IMR-90 (cell line): ENCODE results near the gene PBX4. TPM values are rescaled to one million over a fixed set of nuclear protein-coding genes. Genes with fewer than 3 reads are reported as not detected.

Experiments used
- ATAC-seq: fragments of 200-7000 bp; cut with Tn5 transposase; 2 replicates; pipeline ENCODE4 v1.9.1; 2020; ENCODE audit warnings: low read depth, mild to moderate bottlenecking, moderate library complexity
- BruUV-seq: library from RNA; stranded (reverse); fragments of 400-500 nt; replicated peaks from 2 replicates; lab custom pipeline; 2021; lab: Mats Ljungman, UMichigan
- CTCF ChIA-PET: fragments of 300-600 bp; formaldehyde crosslinking; extraction: SDS; loops from one replicate; lab custom pipeline; 2021; ENCODE audit warnings: antibody characterized with exemption; lab: Yijun Ruan, JAX
- POLR2A ChIA-PET: fragments of 300-600 bp; sonication (Branson Sonifier 250); formaldehyde crosslinking; loops from one replicate; lab custom pipeline; 2022; ENCODE audit warnings: antibody characterized with exemption; ENCODE audit not compliant: unreplicated experiment; lab: Charles Lee
- DNase-seq: peaks from one replicate; pipeline ENCODE4 v3.0.0; 2013
- H2AFZ ChIP-seq: replicated peaks from 2 replicates; pipeline ENCODE3; 2013; ENCODE audit warnings: low read length, mild to moderate bottlenecking; ENCODE audit not compliant: poor library complexity
- H2AK5ac ChIP-seq: 2 replicates; pipeline ENCODE4 v1.6.1; 2013; ENCODE audit warnings: low read depth, low read length, inconsistent platforms
- H2AK9ac ChIP-seq: replicated peaks from 2 replicates; pipeline ENCODE3; 2013; ENCODE audit warnings: mild to moderate bottlenecking, low read depth, low read length, moderate library complexity; ENCODE audit not compliant: poor library complexity
- H2BK120ac ChIP-seq: 2 replicates; pipeline ENCODE4 v1.6.1; 2013; ENCODE audit warnings: low read depth, low read length, inconsistent platforms
- H2BK15ac ChIP-seq: 3 replicates; pipeline ENCODE4 v1.6.1; 2013; ENCODE audit warnings: low read depth, low read length, inconsistent platforms
- H2BK20ac ChIP-seq: 2 replicates; pipeline ENCODE4 v1.6.1; 2013; ENCODE audit warnings: low read depth, mild to moderate bottlenecking, inconsistent platforms, low read length, moderate library complexity
- H2BK5ac ChIP-seq: 2 replicates; pipeline ENCODE4 v1.6.1; 2013; ENCODE audit warnings: mild to moderate bottlenecking, low read depth, low read length, inconsistent platforms; ENCODE audit not compliant: poor library complexity, severe bottlenecking
- H3K14ac ChIP-seq: replicated peaks from 2 replicates; pipeline ENCODE4 v1.6.1; 2013; ENCODE audit warnings: low read depth, low read length, inconsistent platforms
- H3K18ac ChIP-seq: 2 replicates; pipeline ENCODE4 v1.6.1; 2013; ENCODE audit warnings: low read depth, low read length, control low read depth
- H3K23ac ChIP-seq: 2 replicates; pipeline ENCODE4 v1.6.1; 2013; ENCODE audit warnings: low read depth, low read length, inconsistent platforms
- H3K27ac ChIP-seq: 2 replicates; pipeline ENCODE4 v1.5.1; 2013; ENCODE audit warnings: mild to moderate bottlenecking, control low read depth, low read length; ENCODE audit not compliant: insufficient read depth
- H3K27me3 ChIP-seq: 2 replicates; pipeline ENCODE4 v1.6.1; 2013; ENCODE audit warnings: low read length; ENCODE audit not compliant: control insufficient read depth, insufficient read depth
- H3K36me3 ChIP-seq: 2 replicates; pipeline ENCODE4 v1.6.1; 2013; ENCODE audit warnings: low read length, mixed read lengths; ENCODE audit not compliant: control insufficient read depth, insufficient read depth
- H3K4ac ChIP-seq: 2 replicates; pipeline ENCODE4 v1.6.1; 2013; ENCODE audit warnings: low read depth, low read length, inconsistent platforms
- H3K4me1 ChIP-seq: 2 replicates; pipeline ENCODE4 v1.6.1; 2013; ENCODE audit warnings: low read length, mixed read lengths; ENCODE audit not compliant: control insufficient read depth, insufficient read depth
- H3K4me2 ChIP-seq: 2 replicates; pipeline ENCODE4 v1.6.1; 2013; ENCODE audit warnings: low read depth, mild to moderate bottlenecking, control low read depth, low read length, moderate library complexity
- H3K4me3 ChIP-seq: 2 replicates; pipeline ENCODE4 v1.5.1; 2013; ENCODE audit warnings: low read depth, mild to moderate bottlenecking, control low read depth, low read length, moderate library complexity; ENCODE audit not compliant: insufficient read depth
- H3K56ac ChIP-seq: 2 replicates; pipeline ENCODE4 v1.6.1; 2013; ENCODE audit warnings: low read length, inconsistent platforms; ENCODE audit not compliant: insufficient read depth; ENCODE audit errors: extremely low read depth
- H3K79me1 ChIP-seq, 2 experiments: 2 replicates each; pipeline ENCODE4 v1.6.1; 2013; ENCODE audit warnings: low read length in 2 of 2, inconsistent platforms in 1 of 2, low read depth in 1 of 2
- H3K9ac ChIP-seq: 2 replicates; pipeline ENCODE4 v1.6.1; 2013; ENCODE audit warnings: low read depth, low read length, control low read depth
- H3K9me1 ChIP-seq: 2 replicates; pipeline ENCODE4 v1.6.1; 2013; ENCODE audit warnings: low read length, inconsistent platforms; ENCODE audit not compliant: insufficient read depth
- H3K9me3 ChIP-seq: 2 replicates; pipeline ENCODE4 v1.6.1; 2013; ENCODE audit warnings: low read length; ENCODE audit not compliant: control insufficient read depth, insufficient read depth
- H4K20me1 ChIP-seq: 2 replicates; pipeline ENCODE4 v1.6.1; 2013; ENCODE audit warnings: low read length, inconsistent platforms; ENCODE audit not compliant: insufficient read depth
- H4K5ac ChIP-seq: 2 replicates; pipeline ENCODE4 v1.6.1; 2013; ENCODE audit warnings: mild to moderate bottlenecking, low read depth, low read length, control low read depth
- H4K8ac ChIP-seq, 2 experiments: 2 replicates each; pipeline ENCODE4 v1.6.1; 2013; ENCODE audit warnings: low read depth in 2 of 2, low read length in 2 of 2, control low read depth in 1 of 2, inconsistent platforms in 1 of 2
- H4K91ac ChIP-seq: 2 replicates; pipeline ENCODE4 v1.6.1; 2013; ENCODE audit warnings: low read depth, low read length, inconsistent platforms; ENCODE audit not compliant: insufficient read depth
- BHLHE40 ChIP-seq: fragments of 150-350 bp; IDR thresholded peaks from 2 replicates; pipeline ENCODE4 v1.6.1; 2016; ENCODE audit warnings: mild to moderate bottlenecking, low read depth, low read length
- CEBPB ChIP-seq: IDR thresholded peaks from 2 replicates; pipeline ENCODE4 v1.6.1; 2012; ENCODE audit warnings: low read depth, low read length, improper control_type of control experiment
- CHD1 ChIP-seq: IDR thresholded peaks from 2 replicates; pipeline ENCODE4 v1.6.1; 2012; ENCODE audit warnings: low read depth, low read length, improper control_type of control experiment
- CTCF ChIP-seq: conservative IDR thresholded peaks from 2 replicates; pipeline ENCODE4 v1.5.1; 2012; ENCODE audit warnings: mild to moderate bottlenecking, low read depth, low read length, improper control_type of control experiment
- FOS ChIP-seq: fragments of 150-350 bp; IDR thresholded peaks from 2 replicates; pipeline ENCODE4 v1.6.1; 2016; ENCODE audit warnings: low read depth, low read length
- MAFK ChIP-seq: IDR thresholded peaks from 2 replicates; pipeline ENCODE4 v1.6.1; 2012; ENCODE audit warnings: low read depth, low read length, improper control_type of control experiment
- MAZ ChIP-seq: IDR thresholded peaks from 2 replicates; pipeline ENCODE4 v1.6.1; 2012; ENCODE audit warnings: low read depth, mild to moderate bottlenecking, low read length, improper control_type of control experiment, moderate library complexity, borderline replicate concordance
- MXI1 ChIP-seq: IDR thresholded peaks from 2 replicates; pipeline ENCODE4 v1.6.1; 2012; ENCODE audit warnings: low read depth, mild to moderate bottlenecking, low read length, moderate library complexity, borderline replicate concordance
- NFE2L2 ChIP-seq: fragments of 150-350 bp; IDR thresholded peaks from 2 replicates; pipeline ENCODE4 v1.6.1; 2016; ENCODE audit warnings: low read depth, mild to moderate bottlenecking, low read length
- POLR2A ChIP-seq: IDR thresholded peaks from 2 replicates; pipeline ENCODE4 v1.6.1; 2012; ENCODE audit warnings: mild to moderate bottlenecking, low read depth, low read length
- RAD21 ChIP-seq: IDR thresholded peaks from 2 replicates; pipeline ENCODE4 v1.6.1; 2012; ENCODE audit warnings: low read length, improper control_type of control experiment
- RCOR1 ChIP-seq: IDR thresholded peaks from 2 replicates; pipeline ENCODE4 v1.6.1; 2012; ENCODE audit warnings: mild to moderate bottlenecking, low read length, improper control_type of control experiment; ENCODE audit not compliant: insufficient replicate concordance
- RFX5 ChIP-seq: IDR thresholded peaks from 2 replicates; pipeline ENCODE4 v1.8.0; 2012; ENCODE audit warnings: low read depth, mild to moderate bottlenecking, low read length, moderate library complexity
- SMC3 ChIP-seq: fragments of 150-350 bp; IDR thresholded peaks from 2 replicates; pipeline ENCODE4 v1.6.1; 2016; ENCODE audit warnings: low read depth, mild to moderate bottlenecking, antibody characterized with exemption, low read length, moderate library complexity
- USF2 ChIP-seq: fragments of 150-350 bp; IDR thresholded peaks from 2 replicates; pipeline ENCODE4 v1.6.1; 2017; ENCODE audit warnings: mild to moderate bottlenecking, antibody characterized with exemption, low read length, low read depth
- WGBS, 2 experiments: methylation state at CpG; one replicate each; pipeline versions ENCODE4 v1.1.5 to v1.1.7; 2013; ENCODE audit warnings: missing lambda C conversion rate in 2 of 2; ENCODE audit not compliant: insufficient read length in 1 of 2; ENCODE audit errors: extremely low coverage in 2 of 2; 5-methylcytosine and 5-hydroxymethylcytosine counted together
- dilution Hi-C: fragments of 300-500 bp; cut with HindIII; formaldehyde crosslinking; loops from one replicate; pipeline ENCODE4 v1.14.3; 2018; ENCODE audit warnings: low sequenced_read_pairs; ENCODE audit not compliant: unreplicated experiment
- in situ Hi-C: fragments of 300-500 bp; cut with MboI; formaldehyde crosslinking; loops from 3 replicates; pipeline ENCODE4 v1.14.3; 2019; ENCODE audit warnings: low sequenced_read_pairs, inconsistent platforms, mixed read lengths
- intact Hi-C: fragments of 100-400 bp; cut with micrococcal nuclease; formaldehyde crosslinking; loops from 2 replicates; pipeline ENCODE4 v1.10.0; 2022
- polyA plus RNA-seq, 3 experiments: library from polyadenylated mRNA; depleted of rRNA; stranded (reverse); fragments of >200 nt; gene quantifications; 2 replicates each; pipeline ENCODE4 v1.2.3, GENCODE V29; 2012; ENCODE audit warnings: low replicate concordance in 1 of 3
- total RNA-seq: library from RNA; depleted of rRNA; stranded (reverse); fragments of >200 nt; gene quantifications from 2 replicates; pipeline ENCODE4 v1.2.3, GENCODE V29; 2012
- TF ChIP-seq, protein P1 (sequence below): fragments of 150-350 bp; IDR thresholded peaks from 2 replicates; pipeline ENCODE4 v1.6.1; 2016; ENCODE audit warnings: low read depth, mild to moderate bottlenecking, low read length, moderate library complexity, borderline replicate concordance

Gene PBX4
- total and polyA plus RNA-seq, 2 of the 4 experiments (the other 2 are of a cell fraction), result 0.90 to 2.9 TPM

GRCh38 chr19:19551853-19552192 is 66.7 kb downstream of the PBX4 start:
- peaks cover 12% of the 10 kb centered on the region; the same call in 1 of the 2 replicates for H3K27me3 ChIP-seq
- H2BK15ac ChIP-seq, result no peak overlapping the region
- no TSS peak for BruUV-seq
- H2AK5ac ChIP-seq, result no peak overlapping the region
- H3K18ac ChIP-seq, result no peak overlapping the region
- TF ChIP-seq BHLHE40 (no peak), RAD21 (no peak), MXI1 (no peak), MAFK (no peak), SMC3 (no peak), FOS (no peak), RCOR1 (no peak), RFX5 (no peak), USF2 (no peak), CHD1 (no peak), CTCF (no peak), POLR2A (no peak), NFE2L2 (no peak), CEBPB (no peak), MAZ (no peak)
- TF ChIP-seq, protein P1, sequence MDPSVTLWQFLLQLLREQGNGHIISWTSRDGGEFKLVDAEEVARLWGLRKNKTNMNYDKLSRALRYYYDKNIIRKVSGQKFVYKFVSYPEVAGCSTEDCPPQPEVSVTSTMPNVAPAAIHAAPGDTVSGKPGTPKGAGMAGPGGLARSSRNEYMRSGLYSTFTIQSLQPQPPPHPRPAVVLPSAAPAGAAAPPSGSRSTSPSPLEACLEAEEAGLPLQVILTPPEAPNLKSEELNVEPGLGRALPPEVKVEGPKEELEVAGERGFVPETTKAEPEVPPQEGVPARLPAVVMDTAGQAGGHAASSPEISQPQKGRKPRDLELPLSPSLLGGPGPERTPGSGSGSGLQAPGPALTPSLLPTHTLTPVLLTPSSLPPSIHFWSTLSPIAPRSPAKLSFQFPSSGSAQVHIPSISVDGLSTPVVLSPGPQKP, result no peak
- intact Hi-C loops, result loop anchor here (5.0 kb wide), 1 partner anchor 90 kb away; the partner anchor contains the start of gene GMIP
- WGBS, 2 experiments, result 70% methylated on average over 13 of the region's 14 CpGs; no CpG with 5 or more reads in 1 of the 2 experiments
- H3K56ac ChIP-seq, result no peak overlapping the region
- H3K9me3 ChIP-seq, result no peaks in the 10 kb centered on the region
- H2BK5ac ChIP-seq, result no peak overlapping the region
- H4K91ac ChIP-seq, result no peak overlapping the region
- ATAC-seq, result no peak
- H3K27ac ChIP-seq, result no peak overlapping the region
- H4K8ac ChIP-seq, result no peak overlapping the region
- no peak overlapping the region for H3K4me3 ChIP-seq
- no peak overlapping the region for H4K5ac ChIP-seq
- H3K23ac ChIP-seq, result no peak overlapping the region
- no peaks in the 10 kb centered on the region for H3K79me1 ChIP-seq
- POLR2A ChIA-PET, result no interaction called here
- no peak overlapping the region for H3K14ac ChIP-seq
- H3K4ac ChIP-seq, result no peak overlapping the region; the same call in 1 of the 2 replicates
- DNase-seq, result peak; percentile 15
- in situ Hi-C loops, result no loop called here
- CTCF ChIA-PET, result interaction anchor here (1.0 to 2.2 kb wide), 2 partner anchors 19 to 22 kb away, joined by 3 to 6 read pairs; no protein-coding TSS in a partner anchor
- no peak overlapping the region for H2BK120ac ChIP-seq
- dilution Hi-C loops, result no loop called here
- H2BK20ac ChIP-seq, result no peak overlapping the region
- H3K9ac ChIP-seq, result no peak overlapping the region
- no peaks in the 10 kb centered on the region for H3K36me3 ChIP-seq
- peak overlapping the region; percentile 63 for H2AK9ac ChIP-seq
- no peaks in the 10 kb centered on the region; the same call in 1 of the 2 replicates for H4K20me1 ChIP-seq
- peak overlapping the region; percentile 4 for H2AFZ ChIP-seq
- no peak overlapping the region for H3K4me2 ChIP-seq
- no peaks in the 10 kb centered on the region for H3K4me1 ChIP-seq
- no peaks in the 10 kb centered on the region for H3K9me1 ChIP-seq
